Right lobe of liver (tissue), 4 donors: ENCODE measurements around the gene LPAR1.

Experiments used
- CTCF ChIP-seq, 4 donors: fragments of 200-600 bp in 3 of 4; fragments of 450-650 bp in 1 of 4; IDR thresholded peaks; one replicate each; pipeline versions ENCODE4 v1.5.1 to v1.8.0; 2016 to 2022; ENCODE audit warnings: antibody characterized with exemption in 4 of 4, mild to moderate bottlenecking in 2 of 4
- POLR2A ChIP-seq: fragments of 450-650 bp; IDR thresholded peaks from one replicate; pipeline ENCODE4 v1.6.1; 2017; ENCODE audit warnings: antibody characterized with exemption, mild to moderate bottlenecking
- donor health status: DM: no; HTN: no; CAD: no.
- donor health status: DM: no; HTN: no; CAD: no.
- donor health status: DM: no; HTN: yes; CAD: no.

GRCh38 chr9:111023128-111023527 is 15.1 kb downstream of the LPAR1 start:
- TF ChIP-seq CTCF (IDR thresholded peaks at IDR 0.05) (no peak), POLR2A (no peak)
